Uterus (tissue), 4 donors: ENCODE results near the gene ADARB2. TPM values are rescaled to one million over a fixed set of nuclear protein-coding genes. Genes with fewer than 3 reads are reported as not detected.
"Not testable (repeated sequence)": the region's sequence is repeated elsewhere in the genome, so short reads cannot be mapped to it uniquely, and the experiment has no call there.

Experiments used
- DNase-seq, 2 donors: peaks; one replicate each; pipeline ENCODE4 v3.0.0-alpha.2; 2019 to 2020
- H3K27ac ChIP-seq, 2 donors: fragments of 200-600 bp; sonication (generic); 1 replicate in 1 of 2; 2 replicates in 1 of 2; pipeline ENCODE4 v1.5.1; 2016 to 2018
- H3K27me3 ChIP-seq, 2 donors: fragments of 200-600 bp; sonication (generic); one replicate each; pipeline ENCODE4 v1.5.1; 2018 to 2019; ENCODE audit warnings: control low read depth in 1 of 2
- H3K36me3 ChIP-seq, 2 donors: fragments of 200-600 bp; sonication (generic); one replicate each; pipeline ENCODE4 v1.5.1; 2019; ENCODE audit warnings: control low read depth in 1 of 2
- H3K4me1 ChIP-seq, 2 donors: fragments of 200-600 bp; sonication (generic); one replicate each; pipeline ENCODE4 v1.5.1; 2018 to 2019; ENCODE audit warnings: control low read depth in 1 of 2
- H3K4me3 ChIP-seq, 2 donors: fragments of 200-600 bp; sonication (generic); 1 replicate in 1 of 2; 2 replicates in 1 of 2; pipeline ENCODE4 v1.5.1; 2018 to 2019; ENCODE audit warnings: mild to moderate bottlenecking in 1 of 2
- H3K9me3 ChIP-seq, 2 donors: fragments of 200-600 bp; sonication (generic); one replicate each; pipeline ENCODE4 v1.5.1; 2019; ENCODE audit warnings: control low read depth in 1 of 2
- CTCF ChIP-seq, 4 experiments: fragments of 200-600 bp in 2 of 4; fragments of 450-650 bp in 2 of 4; sonication (generic) in 2 of 4; IDR thresholded peaks; one replicate each; pipeline ENCODE4 v1.5.1; 2016 to 2019; ENCODE audit warnings: antibody characterized with exemption in 4 of 4, mild to moderate bottlenecking in 2 of 4, moderate library complexity in 1 of 4
- POLR2A ChIP-seq, 2 donors: fragments of 450-650 bp; IDR thresholded peaks; one replicate each; pipeline ENCODE4 v1.6.1; 2016; ENCODE audit warnings: antibody characterized with exemption in 2 of 2, mild to moderate bottlenecking in 1 of 2, moderate library complexity in 1 of 2
- intact Hi-C: fragments of 100-400 bp; cut with DNase I; formaldehyde crosslinking; loops from one replicate; pipeline ENCODE4 v1.15.1; 2023; ENCODE audit warnings: low total_unique reads
- total RNA-seq, 4 donors: library from RNA; depleted of rRNA in 3 of 4; stranded (reverse); fragments of >200 nt in 3 of 4; gene quantifications; one replicate each; pipeline versions ENCODE4 v1.1.0 to v1.2.4, GENCODE V29; 2014 to 2023
- donor health status: DM: yes; HTN: yes; CAD: no.

Gene ADARB2
- total RNA-seq, 4 donors from 2014 or later, result 0.76 to 2.6 (median 2.0) TPM; not detected in 1

GRCh38 chr10:1624240-1624639, 113.1 kb downstream of the ADARB2 start:
- TF ChIP-seq CTCF (IDR thresholded peaks at IDR 0.05) (no peak), POLR2A (IDR thresholded peaks at IDR 0.05) (no peak)
- Histone ChIP-seq H3K4me3 (no peak overlapping the region), H3K4me1 (no peaks in the 10 kb centered on the region), H3K27me3 (no peaks in the 10 kb centered on the region), H3K9me3 (no peaks in the 10 kb centered on the region), H3K36me3 (no peaks in the 10 kb centered on the region), H3K27ac (no peak overlapping the region)
- intact Hi-C loops, result no loop called here
- no peak for DNase-seq

- Histone ChIP-seq H3K9me3 (no peaks in the 10 kb centered on the region), H3K36me3 (no peaks in the 10 kb centered on the region), H3K27ac (no peak overlapping the region), H3K27me3 (no peaks in the 10 kb centered on the region), H3K4me1 (no peaks in the 10 kb centered on the region), H3K4me3 (no peak overlapping the region)
- intact Hi-C loops, result no loop called here
- DNase-seq, result no peak
- TF ChIP-seq POLR2A (IDR thresholded peaks at IDR 0.05) (no peak), CTCF (IDR thresholded peaks at IDR 0.05) (no peak)
Measured at GRCh38 chr10:1620803-1621202, 116.5 kb downstream of the ADARB2 start.

- intact Hi-C loops, DNase-seq, H3K36me3 ChIP-seq: not testable (repeated sequence)
Measured at GRCh38 chr10:1617376-1618317, 119.7 kb downstream of the ADARB2 start.

GRCh38 chr10:1616701-1617100, 120.6 kb downstream of the ADARB2 start:
- H3K4me1 ChIP-seq, H3K27me3 ChIP-seq, H3K36me3 ChIP-seq, H3K27ac ChIP-seq, intact Hi-C loops, DNase-seq, H3K9me3 ChIP-seq, H3K4me3 ChIP-seq: not testable (repeated sequence)

More at GRCh38 chr10:1617376-1618317, 119.7 kb downstream of the ADARB2 start:
- H3K9me3 ChIP-seq, H3K27me3 ChIP-seq, H3K4me1 ChIP-seq, H3K27ac ChIP-seq, H3K4me3 ChIP-seq: not testable (repeated sequence)

GRCh38 chr10:1615186-1615954, 122.0 kb downstream of the ADARB2 start:
- Histone ChIP-seq H3K4me3 (no peak overlapping the region), H3K36me3 (no peaks in the 10 kb centered on the region), H3K27me3 (no peaks in the 10 kb centered on the region), H3K4me1 (no peaks in the 10 kb centered on the region), H3K9me3 (no peaks in the 10 kb centered on the region), H3K27ac (no peak overlapping the region)
- intact Hi-C loops, result no loop called here
- DNase-seq, result no peak
- TF ChIP-seq POLR2A (IDR thresholded peaks at IDR 0.05) (no peak), CTCF (IDR thresholded peaks at IDR 0.05) (no peak)

- Histone ChIP-seq H3K4me3 (no peak overlapping the region), H3K4me1 (no peaks in the 10 kb centered on the region), H3K27ac (no peak overlapping the region), H3K36me3 (no peaks in the 10 kb centered on the region), H3K9me3 (no peaks in the 10 kb centered on the region), H3K27me3 (no peaks in the 10 kb centered on the region)
- no peak for TF ChIP-seq POLR2A (IDR thresholded peaks at IDR 0.05)
- no peak for TF ChIP-seq CTCF (IDR thresholded peaks at IDR 0.05)
- intact Hi-C loops, result no loop called here
- DNase-seq, result no peak
Measured at GRCh38 chr10:1613511-1613910, 123.8 kb downstream of the ADARB2 start.
